SKM-1 treated with dmso at 0.1 percent for 144 hours (cell line): ENCODE results near the gene ZNF232.
A peak's percentile ranks its signal among the peaks of the same experiment; 100 is the strongest.
"Not testable (repeated sequence)": the region's sequence is repeated elsewhere in the genome, so short reads cannot be mapped to it uniquely, and the experiment has no call there.

Experiments used
- DNase-seq: peaks from one replicate; lab custom pipeline; 2025; ENCODE audit not compliant: unreplicated experiment; lab: John Stamatoyannopoulos, UW

The ZNF232 gene

DNA sequence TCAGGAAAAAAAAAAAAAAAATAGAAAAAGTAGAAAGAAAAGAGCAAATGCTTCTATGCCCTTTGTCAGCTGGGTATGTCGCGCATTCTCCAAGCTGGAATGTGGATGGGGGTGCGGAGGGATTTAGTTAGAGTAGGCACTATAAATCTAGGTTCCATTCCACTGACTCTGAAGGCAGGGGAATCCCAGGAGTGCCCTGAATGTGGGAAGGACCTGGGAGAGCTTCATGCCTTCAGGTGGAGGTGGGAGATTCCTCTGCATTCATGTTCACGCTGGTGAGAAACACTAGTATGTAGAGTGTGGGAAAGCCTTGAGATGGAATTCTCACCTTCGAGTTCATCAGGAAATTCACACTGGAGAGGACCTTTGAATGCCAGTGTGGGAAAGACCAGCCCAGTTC, 12.4 kb downstream of the ZNF232 start:
- DNase-seq = no peak

DNA sequence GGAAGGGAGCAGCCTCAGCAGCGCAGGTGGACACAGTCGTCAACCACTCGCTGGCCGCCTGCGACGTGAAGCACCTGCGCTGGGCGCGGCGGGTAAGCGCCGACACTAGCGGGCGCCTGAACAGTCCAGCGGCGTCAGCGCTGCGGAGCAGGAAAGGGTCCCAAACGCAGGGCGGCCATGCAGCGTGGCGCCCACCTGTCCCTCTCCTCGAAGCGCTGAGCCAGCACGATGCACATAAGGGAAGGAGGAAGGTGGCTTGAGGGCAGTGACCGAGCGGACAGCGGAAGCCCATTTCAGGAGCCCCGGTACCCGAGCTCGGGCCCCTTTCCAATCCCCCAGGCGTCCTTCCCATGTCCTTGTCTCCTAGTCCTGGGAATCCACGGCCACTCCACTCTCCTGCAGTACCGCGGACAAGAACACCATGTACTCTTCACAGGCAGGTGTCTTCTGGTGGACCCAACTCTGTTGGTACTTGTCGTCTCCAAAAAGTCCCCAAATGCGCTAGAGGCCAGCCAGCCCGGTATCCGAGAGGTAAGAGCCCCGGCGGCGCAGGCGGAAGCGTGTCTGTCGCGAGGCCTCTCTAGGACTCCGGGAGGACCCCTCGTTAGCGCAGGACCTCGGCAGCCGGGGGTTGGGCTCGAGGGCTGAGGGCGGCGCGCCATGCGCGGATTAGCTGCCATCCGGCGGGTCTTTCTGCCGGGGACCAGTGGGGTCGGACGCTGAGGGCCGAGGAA, 14.4 kb downstream of the ZNF232 start:
- no peak for DNase-seq

DNA sequence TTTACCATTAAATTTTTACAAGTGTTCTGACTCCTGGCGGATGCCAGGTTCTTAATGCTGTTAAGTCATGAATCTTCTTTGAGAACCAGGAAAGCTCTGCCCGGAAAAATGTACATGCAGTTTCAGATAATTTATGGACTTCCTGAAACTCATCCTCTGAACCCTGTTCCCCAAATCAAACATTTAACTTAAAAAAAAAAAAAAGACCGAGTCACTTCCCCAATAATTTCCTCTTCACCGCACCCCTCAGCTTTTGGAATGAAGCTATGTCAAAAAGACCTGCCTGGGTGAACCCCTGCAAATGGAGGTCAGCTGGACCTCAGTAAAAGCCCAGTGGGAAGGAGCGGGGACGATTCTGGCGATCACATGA, 15.0 kb downstream of the ZNF232 start:
- DNase-seq = no peak

DNA sequence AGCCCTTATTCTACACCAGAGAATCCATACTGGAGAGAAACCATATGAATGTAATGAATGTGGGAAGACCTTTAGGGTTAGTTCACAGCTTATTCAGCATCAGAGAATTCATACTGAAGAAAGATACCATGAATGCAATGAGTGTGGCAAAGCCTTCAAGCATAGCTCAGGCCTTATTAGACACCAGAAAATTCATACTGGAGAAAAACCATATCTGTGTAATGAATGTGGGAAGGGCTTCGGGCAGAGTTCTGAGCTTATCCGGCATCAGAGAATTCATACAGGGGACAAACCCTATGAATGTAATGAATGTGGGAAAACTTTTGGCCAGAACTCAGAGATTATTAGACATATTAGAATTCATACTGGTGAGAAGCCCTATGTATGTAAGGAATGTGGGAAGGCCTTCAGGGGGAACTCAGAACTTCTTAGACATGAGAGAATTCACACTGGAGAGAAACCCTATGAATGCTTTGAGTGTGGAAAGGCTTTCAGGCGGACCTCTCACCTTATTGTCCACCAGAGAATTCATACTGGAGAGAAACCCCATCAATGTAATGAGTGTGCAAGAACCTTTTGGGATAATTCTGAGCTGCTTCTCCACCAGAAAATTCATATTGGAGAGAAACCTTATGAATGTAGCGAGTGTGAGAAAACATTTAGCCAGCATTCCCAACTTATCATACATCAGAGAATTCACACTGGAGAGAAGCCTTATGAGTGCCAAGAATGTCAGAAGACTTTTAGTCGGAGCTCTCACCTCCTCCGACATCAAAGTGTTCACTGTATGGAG, 19.3 kb downstream of the ZNF232 start:
- no peak for DNase-seq

DNA sequence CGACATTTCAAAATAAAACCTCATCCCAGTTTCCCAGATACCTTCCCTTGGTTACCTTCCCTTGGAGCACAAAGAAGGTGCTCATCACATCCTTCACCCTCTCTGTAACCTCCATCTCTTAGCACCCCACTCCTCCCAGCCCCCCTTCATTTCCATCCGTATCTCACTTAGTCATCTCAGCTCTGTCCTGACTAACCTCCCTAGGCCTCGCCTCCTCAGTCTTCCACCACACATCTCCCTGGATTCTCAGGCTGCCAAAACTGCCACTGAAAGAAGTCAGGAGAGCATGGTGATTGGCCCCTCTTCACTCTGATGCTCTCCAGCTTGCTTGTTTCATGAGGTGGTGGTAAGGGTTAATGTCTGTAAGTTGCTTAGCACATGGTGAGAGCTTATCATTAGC, 31.1 kb downstream of the ZNF232 start:
- no peak for DNase-seq

GRCh38 chr17:5078106-5079028, 33.3 kb downstream of the ZNF232 start, which contains the start of gene ZFP3:
Gene ZFP3 (plus strand): TSS chr17:5078467. CDS start chr17:5091505, 13,038 bp downstream.
- DNase-seq = peak; percentile 37

DNA sequence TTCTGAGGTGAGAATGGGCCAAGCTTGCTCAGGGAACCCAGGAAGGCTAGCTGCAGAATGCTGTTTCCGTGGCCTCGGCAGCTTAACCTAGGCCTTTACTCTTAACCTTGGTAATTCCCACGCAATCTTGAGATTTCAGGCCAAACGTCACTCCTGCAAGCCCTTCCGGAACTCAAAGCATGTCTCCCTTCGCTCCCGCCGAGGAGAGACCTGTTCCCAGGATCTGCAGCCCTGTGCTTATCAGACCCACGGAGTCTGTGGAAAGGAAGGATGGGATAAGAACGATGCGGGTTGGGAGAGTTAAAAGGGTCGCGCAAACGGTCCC, 33.9 kb downstream of the ZNF232 start:
- no peak for DNase-seq

- not testable (repeated sequence) for DNase-seq
Observed at GRCh38 chr17:5077275-5077674, 34.4 kb downstream of the ZNF232 start.

DNA sequence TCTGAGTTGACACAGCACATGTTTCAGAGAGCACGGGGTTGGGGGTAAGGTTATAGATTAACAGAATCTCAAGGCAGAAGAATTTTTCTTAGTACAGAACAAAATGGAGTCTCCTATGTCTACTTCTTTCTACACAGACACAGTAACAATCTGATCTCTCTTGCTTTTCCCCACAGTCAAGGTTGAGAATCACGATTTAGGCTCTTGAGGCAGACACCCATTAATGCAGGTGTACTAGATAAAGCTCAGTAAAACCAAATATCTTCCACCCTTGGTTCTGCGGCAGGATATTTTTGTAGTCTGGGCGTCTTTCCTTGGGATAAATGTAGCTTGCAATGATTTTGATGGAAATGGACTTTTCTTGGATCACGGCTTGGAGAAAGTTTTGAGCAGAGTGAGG, 36.2 kb downstream of the ZNF232 start:
- not testable (repeated sequence) for DNase-seq

GRCh38 chr17:5069724-5070123, 42.0 kb downstream of the ZNF232 start:
- no peak for DNase-seq

DNA sequence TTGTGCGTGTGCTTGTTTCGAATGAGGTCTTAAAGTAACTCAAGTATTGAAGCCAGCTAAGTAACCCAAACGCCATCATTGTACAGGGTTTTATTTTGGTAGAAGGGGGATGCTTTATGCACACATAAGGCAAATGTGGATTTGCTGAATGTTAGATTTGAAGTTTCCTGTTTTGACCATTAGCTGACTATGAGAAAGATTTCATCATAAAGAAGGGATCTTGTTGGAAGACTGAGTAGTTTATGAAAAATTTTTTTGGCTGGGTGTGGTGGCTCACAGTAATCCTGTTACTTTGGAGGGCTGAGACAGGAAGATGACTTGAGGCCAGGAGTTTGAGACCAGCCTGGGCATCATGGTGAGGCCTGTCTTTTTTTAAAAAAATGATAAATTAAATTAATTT, 43.4 kb downstream of the ZNF232 start:
- DNase-seq = no peak

- no peak for DNase-seq
Observed at GRCh38 chr17:5065227-5065744, 46.4 kb downstream of the ZNF232 start.
